ENCODE measurements around the gene SSBP2. TPM values are rescaled to one million over a fixed set of nuclear protein-coding genes. Genes with fewer than 3 reads are reported as not detected.

Gene SSBP2
- total RNA-seq, 1 experiment from 2014 or later = 5.2 TPM

- no peak overlapping the region for H3K4me3 ChIP-seq (replicated peaks in 1 of 2; ENCODE audit: low read depth in 1 of 2, low read length in 2 of 2)
- DNase-seq (ENCODE audit: low read depth, low spot score) (no peak), ATAC-seq (no peak)
- intact Hi-C loops (cut with micrococcal nuclease) = no loop called here
- H3K4me2 ChIP-seq (ENCODE audit: low read length) = no peak overlapping the region
- H3K27me3 ChIP-seq (ENCODE audit: insufficient read depth, low read length) = no peaks in the 10 kb centered on the region
- TF ChIP-seq CEBPB (IDR thresholded peaks at IDR 0.05; ENCODE audit: low read depth) (no peak), CTCF (IDR thresholded peaks at IDR 0.05 in 2 of 3, conservative IDR thresholded peaks at IDR 0.05 in 1 of 3; ENCODE audit: borderline replicate concordance in 1 of 3, insufficient read depth in 1 of 3, low read depth in 2 of 3, low read length in 2 of 3) (no peak), ELF1 (IDR thresholded peaks at IDR 0.05; ENCODE audit: borderline replicate concordance, low read depth) (no peak), EGR1 (IDR thresholded peaks at IDR 0.05; ENCODE audit: low read depth) (no peak), YY1 (IDR thresholded peaks at IDR 0.05; ENCODE audit: extremely low read depth, insufficient replicate concordance, low read depth, low read length) (no peak), SP1 (IDR thresholded peaks at IDR 0.05; ENCODE audit: low read depth) (no peak), SRF (IDR thresholded peaks at IDR 0.05; ENCODE audit: low read depth) (no peak), ZFX (IDR thresholded peaks at IDR 0.05) (no peak), RAD21 (IDR thresholded peaks at IDR 0.05; ENCODE audit: low read depth) (no peak), EZH2 (IDR thresholded peaks at IDR 0.05) (no peak), MAX (IDR thresholded peaks at IDR 0.05) (no peak), SIN3A (IDR thresholded peaks at IDR 0.05; ENCODE audit: low read depth) (no peak), ZNF274 (IDR thresholded peaks at IDR 0.05; ENCODE audit: low read depth, low read length) (no peak), FOSL1 (IDR thresholded peaks at IDR 0.05; ENCODE audit: low read depth) (no peak), POLR2AphosphoS5 (IDR thresholded peaks at IDR 0.05; ENCODE audit: low read depth, low read length) (no peak), POLR2A (IDR thresholded peaks at IDR 0.05; ENCODE audit: borderline replicate concordance, extremely low read depth, insufficient read depth, insufficient read length) (no peak), JUND (IDR thresholded peaks at IDR 0.05) (no peak)
- TF ChIP-seq, protein P1, sequence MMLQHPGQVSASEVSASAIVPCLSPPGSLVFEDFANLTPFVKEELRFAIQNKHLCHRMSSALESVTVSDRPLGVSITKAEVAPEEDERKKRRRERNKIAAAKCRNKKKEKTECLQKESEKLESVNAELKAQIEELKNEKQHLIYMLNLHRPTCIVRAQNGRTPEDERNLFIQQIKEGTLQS (IDR thresholded peaks at IDR 0.05) = no peak
- TF ChIP-seq, protein P2, sequence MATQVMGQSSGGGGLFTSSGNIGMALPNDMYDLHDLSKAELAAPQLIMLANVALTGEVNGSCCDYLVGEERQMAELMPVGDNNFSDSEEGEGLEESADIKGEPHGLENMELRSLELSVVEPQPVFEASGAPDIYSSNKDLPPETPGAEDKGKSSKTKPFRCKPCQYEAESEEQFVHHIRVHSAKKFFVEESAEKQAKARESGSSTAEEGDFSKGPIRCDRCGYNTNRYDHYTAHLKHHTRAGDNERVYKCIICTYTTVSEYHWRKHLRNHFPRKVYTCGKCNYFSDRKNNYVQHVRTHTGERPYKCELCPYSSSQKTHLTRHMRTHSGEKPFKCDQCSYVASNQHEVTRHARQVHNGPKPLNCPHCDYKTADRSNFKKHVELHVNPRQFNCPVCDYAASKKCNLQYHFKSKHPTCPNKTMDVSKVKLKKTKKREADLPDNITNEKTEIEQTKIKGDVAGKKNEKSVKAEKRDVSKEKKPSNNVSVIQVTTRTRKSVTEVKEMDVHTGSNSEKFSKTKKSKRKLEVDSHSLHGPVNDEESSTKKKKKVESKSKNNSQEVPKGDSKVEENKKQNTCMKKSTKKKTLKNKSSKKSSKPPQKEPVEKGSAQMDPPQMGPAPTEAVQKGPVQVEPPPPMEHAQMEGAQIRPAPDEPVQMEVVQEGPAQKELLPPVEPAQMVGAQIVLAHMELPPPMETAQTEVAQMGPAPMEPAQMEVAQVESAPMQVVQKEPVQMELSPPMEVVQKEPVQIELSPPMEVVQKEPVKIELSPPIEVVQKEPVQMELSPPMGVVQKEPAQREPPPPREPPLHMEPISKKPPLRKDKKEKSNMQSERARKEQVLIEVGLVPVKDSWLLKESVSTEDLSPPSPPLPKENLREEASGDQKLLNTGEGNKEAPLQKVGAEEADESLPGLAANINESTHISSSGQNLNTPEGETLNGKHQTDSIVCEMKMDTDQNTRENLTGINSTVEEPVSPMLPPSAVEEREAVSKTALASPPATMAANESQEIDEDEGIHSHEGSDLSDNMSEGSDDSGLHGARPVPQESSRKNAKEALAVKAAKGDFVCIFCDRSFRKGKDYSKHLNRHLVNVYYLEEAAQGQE (IDR thresholded peaks at IDR 0.05; ENCODE audit: low read depth) = no peak
- TF ChIP-seq, protein P3, sequence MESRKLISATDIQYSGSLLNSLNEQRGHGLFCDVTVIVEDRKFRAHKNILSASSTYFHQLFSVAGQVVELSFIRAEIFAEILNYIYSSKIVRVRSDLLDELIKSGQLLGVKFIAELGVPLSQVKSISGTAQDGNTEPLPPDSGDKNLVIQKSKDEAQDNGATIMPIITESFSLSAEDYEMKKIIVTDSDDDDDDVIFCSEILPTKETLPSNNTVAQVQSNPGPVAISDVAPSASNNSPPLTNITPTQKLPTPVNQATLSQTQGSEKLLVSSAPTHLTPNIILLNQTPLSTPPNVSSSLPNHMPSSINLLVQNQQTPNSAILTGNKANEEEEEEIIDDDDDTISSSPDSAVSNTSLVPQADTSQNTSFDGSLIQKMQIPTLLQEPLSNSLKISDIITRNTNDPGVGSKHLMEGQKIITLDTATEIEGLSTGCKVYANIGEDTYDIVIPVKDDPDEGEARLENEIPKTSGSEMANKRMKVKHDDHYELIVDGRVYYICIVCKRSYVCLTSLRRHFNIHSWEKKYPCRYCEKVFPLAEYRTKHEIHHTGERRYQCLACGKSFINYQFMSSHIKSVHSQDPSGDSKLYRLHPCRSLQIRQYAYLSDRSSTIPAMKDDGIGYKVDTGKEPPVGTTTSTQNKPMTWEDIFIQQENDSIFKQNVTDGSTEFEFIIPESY (IDR thresholded peaks at IDR 0.05; ENCODE audit: extremely low read depth, insufficient replicate concordance, low read length) = no peak
- peaks cover 3% of the 10 kb centered on the region in 2 experiments for H3K4me1 ChIP-seq (ENCODE audit: control insufficient read depth in 1 of 2, insufficient read depth in 2 of 2, low read length in 2 of 2)
- no peaks in the 10 kb centered on the region for H3K36me3 ChIP-seq (ENCODE audit: control insufficient read depth in 1 of 2, insufficient read depth in 2 of 2, low read length in 2 of 2)
- H3K9ac ChIP-seq (ENCODE audit: low read length) = no peak overlapping the region
- no TSS peak for BruUV-seq (replicated peaks)
- H3K9me3 ChIP-seq (ENCODE audit: control insufficient read depth in 1 of 2, insufficient read depth in 1 of 2, low read depth in 1 of 2, low read length in 2 of 2) = no peaks in the 10 kb centered on the region
- ChIA-PET POLR2A (no interaction called here), RAD21 (ENCODE audit: low non-redundant PET in 1 of 2, low total read pairs in 2 of 2, uncharacterized antibody in 2 of 2, unreplicated experiment in 2 of 2) (no interaction called here), CTCF (interaction anchor here (1.0 kb wide), 1 partner anchor 78 kb away, joined by 3 read pairs; no protein-coding TSS in a partner anchor)
- H2AFZ ChIP-seq (ENCODE audit: low read depth, low read length, poor library complexity, severe bottlenecking) = no peak overlapping the region
- no peaks in the 10 kb centered on the region for H3K9me2 ChIP-seq (ENCODE audit: insufficient read depth)
- H3K79me2 ChIP-seq (ENCODE audit: insufficient read depth, low read length) = no peaks in the 10 kb centered on the region
- H3K27ac ChIP-seq (ENCODE audit: low read depth, low read length) = no peak overlapping the region
- H4K20me1 ChIP-seq (ENCODE audit: insufficient read depth) = no peaks in the 10 kb centered on the region
Measured at GRCh38 chr5:81760521-81760920, 9.6 kb upstream of the SSBP2 start.

Measured in HCT116 (cell line).